T-helper 1 cell (primary cell): ENCODE results near the gene BCAS2.

Experiments
- DNase-seq, 5 donors: peaks; one replicate each; pipeline ENCODE4 v3.0.0-alpha.2; 2012 to 2020

The BCAS2 gene

GRCh38 chr1:114558544-114558943, 22.9 kb downstream of the BCAS2 start:
- DNase-seq, result peak in 1 of 5 donors; percentile 6

- DNase-seq, result no peak
These were observed 26.8 kb downstream of the BCAS2 start for GRCh38 chr1:114554577-114554976.

GRCh38 chr1:114552106-114552639, 29.2 kb downstream of the BCAS2 start:
- no peak for DNase-seq

- no peak for DNase-seq
These were observed 30.0 kb downstream of the BCAS2 start for GRCh38 chr1:114551400-114551799.

GRCh38 chr1:114550336-114550735, 31.1 kb downstream of the BCAS2 start:
- DNase-seq, result no peak

GRCh38 chr1:114549137-114549536, 32.3 kb downstream of the BCAS2 start:
- no peak for DNase-seq

- DNase-seq, result no peak
These were observed 34.3 kb downstream of the BCAS2 start for GRCh38 chr1:114547076-114547475.

- DNase-seq, result no peak
These were observed 35.6 kb downstream of the BCAS2 start for GRCh38 chr1:114545796-114546195.

GRCh38 chr1:114545315-114545714, 36.1 kb downstream of the BCAS2 start:
- DNase-seq, result no peak

- no peak for DNase-seq
These were observed 40.6 kb downstream of the BCAS2 start for GRCh38 chr1:114540821-114541220.

- no peak for DNase-seq
These were observed 41.1 kb downstream of the BCAS2 start for GRCh38 chr1:114540272-114540671.

GRCh38 chr1:114536043-114536442, 45.4 kb downstream of the BCAS2 start:
- DNase-seq, result no peak

GRCh38 chr1:114535401-114535800, 46.0 kb downstream of the BCAS2 start:
- DNase-seq, result no peak

GRCh38 chr1:114531094-114531493, 50.3 kb downstream of the BCAS2 start:
- no peak for DNase-seq

GRCh38 chr1:114530224-114530623, 51.2 kb downstream of the BCAS2 start:
- no peak for DNase-seq

GRCh38 chr1:114524944-114525343, 56.5 kb downstream of the BCAS2 start:
- DNase-seq, result no peak

GRCh38 chr1:114522264-114522575, 59.2 kb downstream of the BCAS2 start:
- DNase-seq, result no peak

GRCh38 chr1:114521396-114522263, 59.8 kb downstream of the BCAS2 start:
- no peak for DNase-seq
